ENCODE measurements around the gene RITA1.
A peak's percentile ranks its signal among the peaks of the same experiment; 100 is the strongest.

- TF ChIP-seq CTCF (IDR thresholded peaks at IDR 0.05) (no peak), POLR2A (IDR thresholded peaks at IDR 0.05) (no peak), EP300 (IDR thresholded peaks at IDR 0.05) (no peak), POLR2AphosphoS5 (IDR thresholded peaks at IDR 0.05) (peak in 1 of 3 donors; percentile 7)
These were observed 35.2 kb downstream of the RITA1 start for GRCh38 chr12:113220593-113221180.
